Right hindlimb (tissue), 1 donor: ENCODE results near the gene CLCF1.
A peak's percentile ranks its signal among the peaks of the same experiment; 100 is the strongest.

Source experiments
- DNase-seq: peaks from one replicate; pipeline ENCODE4 v3.0.0-alpha.2; 2018

CLCF1 gene

GRCh38 chr11:67395555-67396258, 22.3 kb upstream of the CLCF1 start:
- DNase-seq, result no peak

DNA sequence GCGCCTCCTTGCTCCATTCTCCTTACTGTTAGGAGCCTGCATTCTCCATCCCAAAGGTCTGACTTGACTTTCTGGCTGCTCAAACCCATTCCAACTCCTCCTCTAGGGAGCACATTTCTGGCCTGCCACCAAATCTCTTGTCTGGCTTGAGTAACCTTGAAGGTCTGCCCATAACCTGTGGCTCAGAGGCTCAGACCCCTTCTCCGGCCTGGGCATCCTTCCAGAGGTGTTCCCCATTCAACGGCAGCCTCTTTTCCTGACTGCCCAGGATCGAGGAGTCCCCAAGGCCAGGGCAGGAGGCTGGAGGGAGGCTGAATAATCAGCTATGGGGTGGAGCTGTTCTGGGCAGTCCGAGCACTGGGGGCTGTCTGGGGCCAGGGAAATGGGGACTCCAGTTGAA, 20.6 kb upstream of the CLCF1 start:
- DNase-seq, result no peak

GRCh38 chr11:67393437-67393836, 20.0 kb upstream of the CLCF1 start:
- DNase-seq, result no peak

GRCh38 chr11:67392183-67392715, 18.9 kb upstream of the CLCF1 start:
- no peak for DNase-seq

- DNase-seq, result peak; percentile 95
Measured at GRCh38 chr11:67391304-67392182, 18.1 kb upstream of the CLCF1 start, which contains the start of gene RAD9A. TSS of gene RAD9A (plus strand) at chr11:67391986. CDS start at chr11:67392045, 59 bp downstream.

GRCh38 chr11:67390947-67391303, 17.5 kb upstream of the CLCF1 start:
- no peak for DNase-seq

DNA sequence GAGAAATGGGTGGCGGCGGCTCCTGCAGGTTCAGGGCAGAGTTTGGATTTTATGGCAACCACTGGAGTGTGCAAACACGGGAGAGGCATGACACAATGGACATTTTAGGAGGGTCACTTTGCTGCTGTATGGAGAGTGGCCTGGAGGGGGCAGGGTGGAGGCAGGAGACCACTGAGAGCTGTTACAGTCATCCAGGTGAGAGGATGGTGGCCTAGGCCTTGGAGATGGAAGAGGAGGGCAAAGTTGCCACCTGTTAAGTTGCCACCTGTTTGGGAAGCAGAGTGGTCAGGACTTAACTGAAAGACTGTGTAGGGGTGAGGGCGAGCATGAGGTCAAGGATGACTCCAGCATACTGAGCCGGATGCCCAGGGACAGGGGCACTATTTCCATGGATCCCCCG, 16.1 kb upstream of the CLCF1 start:
- no peak for DNase-seq

GRCh38 chr11:67387518-67387917, 14.1 kb upstream of the CLCF1 start:
- DNase-seq, result no peak

DNA sequence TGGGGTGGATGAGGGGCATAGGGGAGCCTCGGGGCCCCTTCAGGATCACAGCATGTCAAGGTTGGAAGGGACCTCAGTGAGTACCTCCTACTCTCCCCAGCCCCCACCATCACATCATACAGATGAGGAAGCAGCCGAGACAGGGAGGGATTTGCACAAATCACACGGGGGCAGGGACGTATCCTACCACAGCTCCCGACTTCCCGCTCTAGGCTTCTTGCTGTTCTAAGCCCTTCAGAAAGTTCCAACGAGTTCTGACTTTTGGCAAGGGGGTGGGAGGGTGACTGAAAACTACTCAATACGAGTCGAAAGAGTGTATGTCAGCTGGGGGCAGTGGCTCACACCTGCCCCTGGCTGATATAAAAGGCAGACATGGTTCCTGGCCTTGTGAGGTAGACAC, 13.7 kb upstream of the CLCF1 start:
- no peak for DNase-seq

- DNase-seq, result no peak
Measured at GRCh38 chr11:67384851-67385366, 11.5 kb upstream of the CLCF1 start.

GRCh38 chr11:67382276-67383136, 9.1 kb upstream of the CLCF1 start:
- DNase-seq, result peak; percentile 85

GRCh38 chr11:67381244-67381972, 8.0 kb upstream of the CLCF1 start:
- DNase-seq, result no peak

DNA sequence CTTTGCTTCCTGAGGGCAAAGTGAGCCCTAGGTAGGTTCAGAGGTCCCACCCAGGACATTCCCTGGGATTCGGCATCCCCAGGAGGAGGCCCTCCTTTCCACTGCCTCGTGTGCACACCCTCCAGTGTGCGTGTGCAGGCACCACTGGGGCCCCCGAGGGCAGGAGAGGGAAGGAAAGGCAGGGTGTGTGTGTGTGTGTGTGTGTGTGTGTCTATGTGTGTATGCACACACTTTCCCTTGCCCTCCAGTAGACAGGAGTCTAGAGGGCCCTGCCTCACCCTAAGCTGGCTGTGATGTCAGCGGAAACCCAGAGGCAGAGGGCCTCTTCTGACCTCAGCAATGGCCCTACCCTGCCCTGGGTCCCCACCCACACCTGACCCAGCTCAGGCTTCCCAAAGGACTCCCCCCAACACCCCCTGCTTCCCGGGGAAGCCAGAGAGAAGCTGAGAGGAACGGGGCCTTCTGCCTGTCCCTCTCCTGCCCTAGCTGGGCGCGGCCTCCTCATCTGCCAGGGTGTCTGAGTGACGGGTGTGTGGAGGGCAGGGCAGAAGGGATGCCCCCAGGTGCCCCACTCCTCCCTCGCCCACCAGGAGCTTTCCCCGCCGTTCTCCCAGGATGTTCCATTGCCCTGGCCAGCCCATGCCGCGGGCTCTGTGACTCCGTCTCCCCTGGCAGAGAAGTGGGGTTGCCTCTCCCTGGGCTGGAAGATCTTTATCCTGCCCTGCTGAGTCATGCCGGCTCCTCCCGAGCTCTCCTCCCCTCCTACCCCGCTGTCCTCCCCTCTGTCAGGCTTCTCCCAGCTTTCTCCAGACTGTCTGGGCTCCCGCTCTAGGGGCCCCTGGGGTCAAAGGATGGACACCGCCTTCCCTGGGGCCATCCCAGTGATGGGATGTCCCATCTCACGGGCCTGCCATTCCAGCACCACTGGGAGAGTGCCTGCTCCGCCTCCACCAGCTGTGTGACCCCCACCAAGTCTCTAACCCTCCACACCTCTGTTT, 6.0 kb upstream of the CLCF1 start:
- no peak for DNase-seq

DNA sequence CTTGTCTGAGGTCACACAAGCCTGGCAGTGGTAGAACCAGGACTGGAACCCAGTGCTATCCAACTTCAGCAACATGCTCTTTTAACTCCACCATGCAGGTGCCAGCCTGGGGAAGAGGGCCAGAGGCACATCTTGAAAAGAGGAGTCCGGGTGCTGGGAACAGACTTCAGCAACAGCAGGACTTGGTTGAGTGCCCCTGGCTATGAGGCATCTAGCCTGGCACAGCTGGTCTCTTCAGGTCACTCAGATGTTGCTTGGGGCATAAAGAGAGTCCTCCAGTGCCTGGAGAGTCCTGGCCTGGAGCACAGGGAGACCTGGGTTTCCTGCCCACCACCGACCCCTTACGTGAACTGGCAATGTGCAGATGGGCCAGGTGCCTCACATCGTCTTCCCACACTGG, 5.1 kb upstream of the CLCF1 start:
- DNase-seq, result no peak

- DNase-seq, result no peak
Measured at GRCh38 chr11:67376873-67377808, 3.7 kb upstream of the CLCF1 start.

DNA sequence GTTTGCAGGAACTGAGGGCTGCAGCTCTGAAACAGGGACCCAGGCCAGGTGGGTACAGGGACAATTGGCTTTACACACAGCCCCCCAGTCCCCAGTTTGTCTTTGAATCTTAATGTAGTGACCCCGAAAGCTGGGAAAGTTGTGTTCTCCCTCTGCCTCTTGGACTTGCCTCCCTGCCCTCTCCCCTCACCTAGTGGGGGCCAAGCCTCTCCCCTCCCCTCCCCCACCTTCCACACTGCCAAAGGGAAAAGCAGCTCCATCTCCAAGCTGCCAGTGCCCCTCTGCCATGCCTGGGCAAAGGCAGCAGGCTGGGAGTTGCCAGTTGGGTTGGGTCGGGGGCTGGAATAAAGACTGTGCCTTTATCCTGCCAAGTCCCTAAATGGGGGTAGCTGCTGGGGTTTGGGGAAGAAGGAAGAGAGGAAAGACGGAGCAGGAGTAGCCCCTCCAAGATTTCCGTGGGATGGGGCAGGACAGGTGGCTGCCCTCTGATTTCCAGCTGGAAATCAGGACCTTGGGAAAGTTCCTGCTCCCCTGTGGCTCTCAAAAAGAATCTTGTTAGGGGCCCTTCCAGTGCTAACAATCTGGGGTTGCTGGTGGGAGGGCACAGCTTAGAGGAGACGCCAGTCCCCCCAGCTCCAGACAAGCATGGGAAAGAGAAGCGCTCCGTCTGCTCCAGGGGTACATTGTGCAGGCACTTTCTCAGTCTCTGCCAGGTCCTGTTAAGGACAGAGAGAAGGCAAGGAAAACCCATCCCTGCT, 2.8 kb upstream of the CLCF1 start:
- no peak for DNase-seq

- DNase-seq, result no peak
Measured at GRCh38 chr11:67375320-67376055, 2.1 kb upstream of the CLCF1 start.
